ENCODE results near the gene SART3. TPM values are rescaled to one million over a fixed set of nuclear protein-coding genes. Genes with fewer than 3 reads are reported as not detected.

SART3 gene
- total and polyA plus RNA-seq, 2 of the 4 experiments (the other 2 are of a cell fraction), result 22.6 to 37.8 TPM

DNA sequence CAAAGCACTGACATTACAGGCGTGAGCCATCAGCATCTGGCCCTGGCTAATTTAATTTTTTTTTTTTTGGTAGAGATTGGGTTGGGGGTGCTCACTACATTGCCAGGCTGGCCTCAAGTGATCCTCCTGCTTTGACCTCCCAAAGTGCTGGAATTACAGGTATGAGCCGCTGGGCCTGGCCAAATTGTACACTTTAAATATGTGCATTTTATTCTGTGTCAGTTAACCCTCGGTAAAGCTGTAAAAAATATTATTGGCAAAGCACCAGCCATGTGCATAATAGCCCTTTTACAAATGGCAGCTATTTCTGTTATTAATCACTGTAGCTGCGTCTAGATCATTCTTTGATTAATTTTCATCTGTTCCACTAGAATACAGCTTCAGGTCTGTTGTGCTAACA lies 24.9 kb upstream of the SART3 start:
- H3K56ac ChIP-seq (ENCODE audit: extremely low read depth, insufficient read depth, low read length), result no peak overlapping the region
- H4K20me1 ChIP-seq (ENCODE audit: insufficient read depth, low read length), result no peaks in the 10 kb centered on the region
- H2AK5ac ChIP-seq (ENCODE audit: low read depth, low read length), result no peak overlapping the region
- intact Hi-C loops (cut with micrococcal nuclease) (no loop called here), in situ Hi-C loops (cut with MboI; ENCODE audit: low sequenced_read_pairs) (no loop called here), dilution Hi-C loops (cut with HindIII; ENCODE audit: low sequenced_read_pairs, unreplicated experiment) (no loop called here)
- no peak overlapping the region for H2AK9ac ChIP-seq (replicated peaks; ENCODE audit: low read depth, low read length, poor library complexity)
- no peak overlapping the region for H4K91ac ChIP-seq (ENCODE audit: insufficient read depth, low read depth, low read length)
- ChIA-PET CTCF (no interaction called here), POLR2A (ENCODE audit: unreplicated experiment) (interaction anchor here (0.7 kb wide), 1 partner anchor 219 kb away, joined by 3 read pairs; no protein-coding TSS in a partner anchor)
- H3K79me1 ChIP-seq (ENCODE audit: low read depth in 1 of 2, low read length in 2 of 2), result no peaks in the 10 kb centered on the region
- no peak overlapping the region for H3K4me2 ChIP-seq (ENCODE audit: low read depth, low read length)
- H3K4me3 ChIP-seq (ENCODE audit: insufficient read depth, low read depth, low read length), result no peak overlapping the region
- no peak overlapping the region for H2BK5ac ChIP-seq (ENCODE audit: low read depth, low read length, poor library complexity, severe bottlenecking)
- H3K27ac ChIP-seq (ENCODE audit: insufficient read depth, low read length), result no peak overlapping the region
- H3K23ac ChIP-seq (ENCODE audit: low read depth, low read length), result no peak overlapping the region
- no peak overlapping the region for H3K4ac ChIP-seq (ENCODE audit: low read depth, low read length)
- peaks cover 4% of the 10 kb centered on the region for H3K27me3 ChIP-seq (ENCODE audit: control insufficient read depth, insufficient read depth, low read length)
- no peak overlapping the region for H3K18ac ChIP-seq (ENCODE audit: low read depth, low read length)
- DNase-seq (no peak), ATAC-seq (ENCODE audit: low read depth) (no peak)
- H2AFZ ChIP-seq (replicated peaks; ENCODE audit: low read length, poor library complexity), result no peak overlapping the region
- H3K9me1 ChIP-seq (ENCODE audit: insufficient read depth, low read length), result no peaks in the 10 kb centered on the region; the same call in 1 of the 2 replicates
- H3K9ac ChIP-seq (ENCODE audit: low read depth, low read length), result no peak overlapping the region
- no peaks in the 10 kb centered on the region for H3K9me3 ChIP-seq (ENCODE audit: control insufficient read depth, insufficient read depth, low read length)
- no peaks in the 10 kb centered on the region for H3K36me3 ChIP-seq (ENCODE audit: control insufficient read depth, insufficient read depth, low read length)
- TF ChIP-seq SMC3 (IDR thresholded peaks at IDR 0.05; ENCODE audit: low read depth, low read length), result no peak
- no peak for TF ChIP-seq RAD21 (IDR thresholded peaks at IDR 0.05; ENCODE audit: low read length)
- TF ChIP-seq MAFK (IDR thresholded peaks at IDR 0.05; ENCODE audit: low read depth, low read length), result no peak
- no peak for TF ChIP-seq MXI1 (IDR thresholded peaks at IDR 0.05; ENCODE audit: borderline replicate concordance, low read depth, low read length)
- no peak for TF ChIP-seq BHLHE40 (IDR thresholded peaks at IDR 0.05; ENCODE audit: low read depth, low read length)
- no peak for TF ChIP-seq RCOR1 (IDR thresholded peaks at IDR 0.05; ENCODE audit: insufficient replicate concordance, low read length)
- TF ChIP-seq MAZ (IDR thresholded peaks at IDR 0.05; ENCODE audit: borderline replicate concordance, low read depth, low read length), result no peak
- TF ChIP-seq, protein P1, sequence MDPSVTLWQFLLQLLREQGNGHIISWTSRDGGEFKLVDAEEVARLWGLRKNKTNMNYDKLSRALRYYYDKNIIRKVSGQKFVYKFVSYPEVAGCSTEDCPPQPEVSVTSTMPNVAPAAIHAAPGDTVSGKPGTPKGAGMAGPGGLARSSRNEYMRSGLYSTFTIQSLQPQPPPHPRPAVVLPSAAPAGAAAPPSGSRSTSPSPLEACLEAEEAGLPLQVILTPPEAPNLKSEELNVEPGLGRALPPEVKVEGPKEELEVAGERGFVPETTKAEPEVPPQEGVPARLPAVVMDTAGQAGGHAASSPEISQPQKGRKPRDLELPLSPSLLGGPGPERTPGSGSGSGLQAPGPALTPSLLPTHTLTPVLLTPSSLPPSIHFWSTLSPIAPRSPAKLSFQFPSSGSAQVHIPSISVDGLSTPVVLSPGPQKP (IDR thresholded peaks at IDR 0.05; ENCODE audit: borderline replicate concordance, low read depth, low read length), result no peak
- TF ChIP-seq CEBPB (IDR thresholded peaks at IDR 0.05; ENCODE audit: low read depth, low read length), result no peak
- no peak for TF ChIP-seq NFE2L2 (IDR thresholded peaks at IDR 0.05; ENCODE audit: low read depth, low read length)
- no peak for TF ChIP-seq CHD1 (IDR thresholded peaks at IDR 0.05; ENCODE audit: low read depth, low read length)
- no peak for TF ChIP-seq POLR2A (IDR thresholded peaks at IDR 0.05; ENCODE audit: low read depth, low read length)
- TF ChIP-seq, protein P2, sequence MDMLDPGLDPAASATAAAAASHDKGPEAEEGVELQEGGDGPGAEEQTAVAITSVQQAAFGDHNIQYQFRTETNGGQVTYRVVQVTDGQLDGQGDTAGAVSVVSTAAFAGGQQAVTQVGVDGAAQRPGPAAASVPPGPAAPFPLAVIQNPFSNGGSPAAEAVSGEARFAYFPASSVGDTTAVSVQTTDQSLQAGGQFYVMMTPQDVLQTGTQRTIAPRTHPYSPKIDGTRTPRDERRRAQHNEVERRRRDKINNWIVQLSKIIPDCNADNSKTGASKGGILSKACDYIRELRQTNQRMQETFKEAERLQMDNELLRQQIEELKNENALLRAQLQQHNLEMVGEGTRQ (IDR thresholded peaks at IDR 0.05; ENCODE audit: low read depth, low read length), result no peak
- TF ChIP-seq FOS (IDR thresholded peaks at IDR 0.05; ENCODE audit: low read depth, low read length), result no peak
- no peak for TF ChIP-seq RFX5 (IDR thresholded peaks at IDR 0.05; ENCODE audit: low read depth, low read length)
- TF ChIP-seq, protein P3, sequence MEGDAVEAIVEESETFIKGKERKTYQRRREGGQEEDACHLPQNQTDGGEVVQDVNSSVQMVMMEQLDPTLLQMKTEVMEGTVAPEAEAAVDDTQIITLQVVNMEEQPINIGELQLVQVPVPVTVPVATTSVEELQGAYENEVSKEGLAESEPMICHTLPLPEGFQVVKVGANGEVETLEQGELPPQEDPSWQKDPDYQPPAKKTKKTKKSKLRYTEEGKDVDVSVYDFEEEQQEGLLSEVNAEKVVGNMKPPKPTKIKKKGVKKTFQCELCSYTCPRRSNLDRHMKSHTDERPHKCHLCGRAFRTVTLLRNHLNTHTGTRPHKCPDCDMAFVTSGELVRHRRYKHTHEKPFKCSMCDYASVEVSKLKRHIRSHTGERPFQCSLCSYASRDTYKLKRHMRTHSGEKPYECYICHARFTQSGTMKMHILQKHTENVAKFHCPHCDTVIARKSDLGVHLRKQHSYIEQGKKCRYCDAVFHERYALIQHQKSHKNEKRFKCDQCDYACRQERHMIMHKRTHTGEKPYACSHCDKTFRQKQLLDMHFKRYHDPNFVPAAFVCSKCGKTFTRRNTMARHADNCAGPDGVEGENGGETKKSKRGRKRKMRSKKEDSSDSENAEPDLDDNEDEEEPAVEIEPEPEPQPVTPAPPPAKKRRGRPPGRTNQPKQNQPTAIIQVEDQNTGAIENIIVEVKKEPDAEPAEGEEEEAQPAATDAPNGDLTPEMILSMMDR (conservative IDR thresholded peaks at IDR 0.05; ENCODE audit: low read depth, low read length), result no peak
- peaks cover 11% of the 10 kb centered on the region; the same call in 1 of the 2 replicates for H3K4me1 ChIP-seq (ENCODE audit: control insufficient read depth, insufficient read depth, low read length)
- no peak overlapping the region for H3K14ac ChIP-seq (replicated peaks; ENCODE audit: low read depth, low read length)
- no TSS peak for BruUV-seq (replicated peaks)
- no peak overlapping the region for H2BK15ac ChIP-seq (ENCODE audit: low read depth, low read length)
- H2BK20ac ChIP-seq (ENCODE audit: low read depth, low read length), result no peak overlapping the region
- H4K8ac ChIP-seq (ENCODE audit: low read depth in 2 of 2, low read length in 2 of 2), result no peak overlapping the region
- no peak overlapping the region for H2BK120ac ChIP-seq (ENCODE audit: low read depth, low read length)
- H4K5ac ChIP-seq (ENCODE audit: low read depth, low read length), result no peak overlapping the region
- WGBS, 2 experiments (ENCODE audit: extremely low coverage in 2 of 2, insufficient read length in 1 of 2), result 33% methylated on average over 1 of the region's 4 CpGs; no CpG with 5 or more reads in 1 of the 2 experiments

All from IMR-90 (cell line).